ENCODE data around the gene HIRA.

DNA sequence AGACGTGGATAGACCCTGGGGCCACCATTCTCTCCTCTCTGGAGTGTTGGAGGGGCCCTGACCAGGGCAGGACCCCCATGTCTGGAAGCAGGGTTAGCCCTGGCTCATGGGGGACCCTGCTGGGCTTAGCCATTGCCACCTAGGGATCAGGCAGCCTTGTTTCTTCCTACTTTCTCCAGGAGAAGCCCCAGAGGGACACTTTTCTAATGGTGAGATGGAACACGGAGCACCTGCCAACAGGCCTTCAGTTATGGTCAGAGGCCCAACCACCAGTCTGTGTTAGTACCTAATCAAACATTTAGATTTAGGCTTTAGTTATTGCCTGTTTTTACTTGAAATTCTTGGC lies 17.9 kb upstream of the HIRA start:
- TF ChIP-seq, protein P1, sequence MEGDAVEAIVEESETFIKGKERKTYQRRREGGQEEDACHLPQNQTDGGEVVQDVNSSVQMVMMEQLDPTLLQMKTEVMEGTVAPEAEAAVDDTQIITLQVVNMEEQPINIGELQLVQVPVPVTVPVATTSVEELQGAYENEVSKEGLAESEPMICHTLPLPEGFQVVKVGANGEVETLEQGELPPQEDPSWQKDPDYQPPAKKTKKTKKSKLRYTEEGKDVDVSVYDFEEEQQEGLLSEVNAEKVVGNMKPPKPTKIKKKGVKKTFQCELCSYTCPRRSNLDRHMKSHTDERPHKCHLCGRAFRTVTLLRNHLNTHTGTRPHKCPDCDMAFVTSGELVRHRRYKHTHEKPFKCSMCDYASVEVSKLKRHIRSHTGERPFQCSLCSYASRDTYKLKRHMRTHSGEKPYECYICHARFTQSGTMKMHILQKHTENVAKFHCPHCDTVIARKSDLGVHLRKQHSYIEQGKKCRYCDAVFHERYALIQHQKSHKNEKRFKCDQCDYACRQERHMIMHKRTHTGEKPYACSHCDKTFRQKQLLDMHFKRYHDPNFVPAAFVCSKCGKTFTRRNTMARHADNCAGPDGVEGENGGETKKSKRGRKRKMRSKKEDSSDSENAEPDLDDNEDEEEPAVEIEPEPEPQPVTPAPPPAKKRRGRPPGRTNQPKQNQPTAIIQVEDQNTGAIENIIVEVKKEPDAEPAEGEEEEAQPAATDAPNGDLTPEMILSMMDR (IDR thresholded peaks at IDR 0.05): no peak
- no peak for TF ChIP-seq POLR2A (IDR thresholded peaks at IDR 0.05)
